GM12878 (cell line): ENCODE measurements around the gene ARAP3. TPM values are rescaled to one million over a fixed set of nuclear protein-coding genes. Genes with fewer than 3 reads are reported as not detected.

Experiments
- ATAC-seq: fragments of 200-7000 bp; cut with Tn5 transposase; 3 replicates; pipeline ENCODE4 v1.9.1; 2020; ENCODE audit warnings: mild to moderate bottlenecking, moderate library complexity
- BruUV-seq: library from RNA; stranded (reverse); fragments of 400-500 nt; replicated peaks from 2 replicates; lab custom pipeline; 2021; lab: Mats Ljungman, UMichigan
- CTCF ChIA-PET: fragments of 300-600 bp; sonication (Branson Sonifier 250); formaldehyde crosslinking; extraction: SDS; loops from one replicate; lab custom pipeline; 2021; ENCODE audit warnings: inconsistent platforms; lab: Yijun Ruan, JAX
- POLR2A ChIA-PET: fragments of 350-600 bp; formaldehyde crosslinking; extraction: SDS; loops from one replicate; lab custom pipeline; 2021; ENCODE audit warnings: inconsistent platforms; lab: Charles Lee
- RAD21 ChIA-PET: fragments of 300-600 bp; sonication (Branson Sonifier 250); formaldehyde crosslinking; loops from one replicate; lab custom pipeline; 2023; ENCODE audit warnings: antibody characterized with exemption; ENCODE audit not compliant: unreplicated experiment; lab: Charles Lee
- SMC1A ChIA-PET: fragments of 300-600 bp; sonication (Branson Sonifier 250); formaldehyde crosslinking; loops from one replicate; lab custom pipeline; 2023; ENCODE audit not compliant: unreplicated experiment, uncharacterized antibody; lab: Charles Lee
- DNase-seq: peaks from one replicate; pipeline ENCODE4 v3.0.0-alpha.2; 2011; ENCODE audit warnings: low read depth, low spot score
- FAIRE-seq: peaks from 3 replicates; lab custom pipeline; 2011; peaks lifted over from hg19 to GRCh38; lab: Jason Lieb, UNC
- H2AFZ ChIP-seq: 2 replicates; pipeline ENCODE4 v1.6.0; 2011; ENCODE audit warnings: low read depth, low read length, control low read depth; ENCODE audit not compliant: control insufficient read depth
- H3K27ac ChIP-seq: 2 replicates; pipeline ENCODE4 v1.5.1; 2011; ENCODE audit warnings: control low read depth; ENCODE audit not compliant: control insufficient read depth, insufficient read depth
- H3K27me3 ChIP-seq, 2 experiments: replicated peaks in 1 of 2; 2 replicates each; pipeline versions ENCODE4 v1.6.0 to v1.6.1; 2011; ENCODE audit warnings: low read length in 1 of 2; ENCODE audit not compliant: control insufficient read depth in 2 of 2, insufficient read depth in 2 of 2
- H3K36me3 ChIP-seq, 2 experiments: 2 replicates each; pipeline ENCODE4 v1.5.1; 2011; ENCODE audit warnings: low read length in 1 of 2; ENCODE audit not compliant: control insufficient read depth in 2 of 2, insufficient read depth in 2 of 2
- H3K4me1 ChIP-seq: 2 replicates; pipeline ENCODE4 v1.6.1; 2011; ENCODE audit warnings: mild to moderate bottlenecking, low read length, moderate library complexity, mixed read lengths; ENCODE audit not compliant: control insufficient read depth, insufficient read depth
- H3K4me2 ChIP-seq: 2 replicates; pipeline ENCODE4 v1.6.0; 2011; ENCODE audit warnings: control low read depth; ENCODE audit not compliant: control insufficient read depth, insufficient read depth
- H3K4me3 ChIP-seq: fragments of 200-600 bp; sonication (generic); 2 replicates; pipeline ENCODE4 v1.5.1; 2016
- H3K79me2 ChIP-seq: 2 replicates; pipeline ENCODE4 v1.6.0; 2011; ENCODE audit warnings: low read length; ENCODE audit not compliant: control insufficient read depth, insufficient read depth
- H3K9ac ChIP-seq: 2 replicates; pipeline ENCODE4 v1.8.0; 2011; ENCODE audit warnings: low read length, control low read depth, mixed read lengths; ENCODE audit not compliant: control insufficient read depth, insufficient read depth
- H3K9me3 ChIP-seq: replicated peaks from 3 replicates; pipeline ENCODE4 v1.5.1; 2011; ENCODE audit warnings: mild to moderate bottlenecking, low read length; ENCODE audit not compliant: control insufficient read depth, insufficient read depth
- H4K20me1 ChIP-seq: 2 replicates; pipeline ENCODE4 v1.6.0; 2011; ENCODE audit not compliant: control insufficient read depth, insufficient read depth
- CBX5 ChIP-seq: sonication (generic); IDR thresholded peaks from 2 replicates; pipeline ENCODE4 v1.6.1; 2016; ENCODE audit warnings: low read depth, moderate library complexity, mild to moderate bottlenecking, inconsistent platforms
- EZH2 ChIP-seq: IDR thresholded peaks from 2 replicates; pipeline ENCODE4 v1.6.1; 2012; ENCODE audit warnings: low read depth, mild to moderate bottlenecking, control low read depth, inconsistent platforms, low read length, borderline replicate concordance; ENCODE audit not compliant: control insufficient read depth
- FOXM1 ChIP-seq: IDR thresholded peaks from 2 replicates; pipeline ENCODE4 v1.6.1; 2012; ENCODE audit warnings: low read depth, mild to moderate bottlenecking, inconsistent platforms, low read length, moderate library complexity
- NR2C2 ChIP-seq: IDR thresholded peaks from 2 replicates; pipeline ENCODE4 v1.6.1; 2011; ENCODE audit warnings: borderline replicate concordance, low read depth; ENCODE audit not compliant: control insufficient read depth, insufficient read length
- POLR2AphosphoS5 ChIP-seq: IDR thresholded peaks from 2 replicates; pipeline ENCODE4 v1.6.1; 2011; ENCODE audit warnings: mild to moderate bottlenecking, low read length, inconsistent platforms
- POU2F2 ChIP-seq: IDR thresholded peaks from 3 replicates; pipeline ENCODE4 v1.6.1; 2011; ENCODE audit warnings: low read depth, mild to moderate bottlenecking, low read length, borderline replicate concordance
- RB1 ChIP-seq: fragments of 450-650 bp; formaldehyde crosslinking; IDR thresholded peaks from 2 replicates; pipeline ENCODE4 v1.6.1; 2017; ENCODE audit warnings: mild to moderate bottlenecking, borderline replicate concordance
- SMC3 ChIP-seq: IDR thresholded peaks from 2 replicates; pipeline ENCODE4 v1.6.1; 2011; ENCODE audit warnings: low read length, improper control_type of control experiment, borderline replicate concordance
- SUPT20H ChIP-seq: IDR thresholded peaks from 2 replicates; pipeline ENCODE4 v1.6.1; 2011; ENCODE audit warnings: low read depth, mild to moderate bottlenecking, low read length, moderate library complexity, borderline replicate concordance; ENCODE audit not compliant: control insufficient read depth
- ZNF622 ChIP-seq: fragments of 450-650 bp; IDR thresholded peaks from 2 replicates; pipeline ENCODE4 v1.6.1; 2017; ENCODE audit warnings: mild to moderate bottlenecking, inconsistent platforms
- ZSCAN29 ChIP-seq: fragments of 450-650 bp; IDR thresholded peaks from 2 replicates; pipeline ENCODE4 v1.6.1; 2017; ENCODE audit warnings: mild to moderate bottlenecking, moderate library complexity
- WGBS: methylation state at CpG from one replicate; pipeline ENCODE4 v1.1.6; 2016; ENCODE audit warnings: low lambda C conversion rate; ENCODE audit not compliant: insufficient replicate concordance, insufficient coverage; ENCODE audit errors: missing lambda C conversion rate; 5-methylcytosine and 5-hydroxymethylcytosine counted together
- in situ Hi-C: fragments of 300-500 bp; cut with MboI; formaldehyde crosslinking; loops from 9 replicates; pipeline ENCODE4 v1.14.3; 2018; ENCODE audit warnings: mixed read lengths
- intact Hi-C: fragments of 100-400 bp; cut with micrococcal nuclease; formaldehyde crosslinking; loops from one replicate; pipeline ENCODE4 v1.14.2; 2022; ENCODE audit not compliant: unreplicated experiment
- polyA plus RNA-seq, 11 experiments: library from polyadenylated mRNA; depleted of rRNA in 4 of 11; unstranded in 6 of 11; stranded (reverse) in 5 of 11; fragments of >200 nt; fragmentation: Nextera tagmentation in 4 of 11; fragmentation: Illumina TruSeq in 1 of 11; extraction: Ambion mirVana in 4 of 11; extraction: Trizol in 1 of 11; gene quantifications; 1 replicate in 1 of 11; 2 replicates in 10 of 11; pipeline versions ENCODE4 v1.2.1 to v1.2.3, GENCODE V29; 2011 to 2016; ENCODE audit warnings: inconsistent platforms in 2 of 11, missing spikeins in 2 of 11, low read depth in 1 of 11
- total RNA-seq, 4 experiments: library from RNA; depleted of rRNA in 3 of 4; stranded (reverse); fragments of >200 nt in 3 of 4; fragmentation: Illumina TruSeq in 1 of 4; extraction: Trizol in 1 of 4; gene quantifications; 2 replicates each; pipeline versions ENCODE4 v1.2.1 to v1.2.3, GENCODE V29; 2013 to 2021
- TF ChIP-seq, protein P1 (sequence below): IDR thresholded peaks from 2 replicates; pipeline ENCODE4 v1.6.1; 2012; ENCODE audit warnings: low read length, inconsistent platforms
- TF ChIP-seq, protein P2 (sequence below): IDR thresholded peaks from 2 replicates; pipeline ENCODE4 v1.6.1; 2011; ENCODE audit warnings: low read depth, low read length, improper control_type of control experiment, borderline replicate concordance
- TF ChIP-seq, protein P3 (sequence below): fragments of 450-650 bp; IDR thresholded peaks from 2 replicates; pipeline ENCODE4 v1.6.1; 2017; ENCODE audit warnings: mild to moderate bottlenecking, low read depth, inconsistent platforms; ENCODE audit not compliant: poor library complexity, severe bottlenecking
- TF ChIP-seq, protein P4 (sequence below): fragments of 450-650 bp; IDR thresholded peaks from 2 replicates; pipeline ENCODE4 v1.6.1; 2018; ENCODE audit warnings: mild to moderate bottlenecking, low read depth, moderate library complexity; ENCODE audit not compliant: partially characterized antibody

ARAP3 gene
- total and polyA plus RNA-seq, 10 of the 15 experiments (the other 5 are each of a cell fraction or from before 2014, with no cell fraction given) = 0.01 to 0.08 TPM; not detected in 8

DNA sequence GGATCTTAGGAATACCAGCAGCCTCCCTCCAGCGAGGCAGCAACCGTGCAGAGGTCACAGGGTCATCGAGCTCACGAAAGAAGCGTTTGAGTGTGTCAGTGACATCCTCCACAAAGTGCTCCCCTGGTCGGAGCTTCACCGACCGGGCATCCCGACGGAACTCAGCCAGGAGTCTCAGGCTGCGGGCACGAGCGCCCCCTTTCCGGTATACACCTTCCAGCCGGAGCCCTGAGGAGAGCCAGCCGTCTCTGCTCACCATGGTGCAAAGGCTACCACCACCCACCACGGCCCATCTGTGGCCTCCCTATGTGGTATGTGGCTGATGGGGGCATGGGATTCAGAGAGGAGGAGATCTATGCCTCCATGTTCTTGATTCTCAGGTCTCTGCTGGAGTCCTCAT, 20.0 kb downstream of the ARAP3 start (continued):
- TF ChIP-seq, protein P1, sequence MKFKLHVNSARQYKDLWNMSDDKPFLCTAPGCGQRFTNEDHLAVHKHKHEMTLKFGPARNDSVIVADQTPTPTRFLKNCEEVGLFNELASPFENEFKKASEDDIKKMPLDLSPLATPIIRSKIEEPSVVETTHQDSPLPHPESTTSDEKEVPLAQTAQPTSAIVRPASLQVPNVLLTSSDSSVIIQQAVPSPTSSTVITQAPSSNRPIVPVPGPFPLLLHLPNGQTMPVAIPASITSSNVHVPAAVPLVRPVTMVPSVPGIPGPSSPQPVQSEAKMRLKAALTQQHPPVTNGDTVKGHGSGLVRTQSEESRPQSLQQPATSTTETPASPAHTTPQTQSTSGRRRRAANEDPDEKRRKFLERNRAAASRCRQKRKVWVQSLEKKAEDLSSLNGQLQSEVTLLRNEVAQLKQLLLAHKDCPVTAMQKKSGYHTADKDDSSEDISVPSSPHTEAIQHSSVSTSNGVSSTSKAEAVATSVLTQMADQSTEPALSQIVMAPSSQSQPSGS = no peak
- TF ChIP-seq NR2C2 = no peak
- TF ChIP-seq, all 136 proteins: peak for 0

DNA sequence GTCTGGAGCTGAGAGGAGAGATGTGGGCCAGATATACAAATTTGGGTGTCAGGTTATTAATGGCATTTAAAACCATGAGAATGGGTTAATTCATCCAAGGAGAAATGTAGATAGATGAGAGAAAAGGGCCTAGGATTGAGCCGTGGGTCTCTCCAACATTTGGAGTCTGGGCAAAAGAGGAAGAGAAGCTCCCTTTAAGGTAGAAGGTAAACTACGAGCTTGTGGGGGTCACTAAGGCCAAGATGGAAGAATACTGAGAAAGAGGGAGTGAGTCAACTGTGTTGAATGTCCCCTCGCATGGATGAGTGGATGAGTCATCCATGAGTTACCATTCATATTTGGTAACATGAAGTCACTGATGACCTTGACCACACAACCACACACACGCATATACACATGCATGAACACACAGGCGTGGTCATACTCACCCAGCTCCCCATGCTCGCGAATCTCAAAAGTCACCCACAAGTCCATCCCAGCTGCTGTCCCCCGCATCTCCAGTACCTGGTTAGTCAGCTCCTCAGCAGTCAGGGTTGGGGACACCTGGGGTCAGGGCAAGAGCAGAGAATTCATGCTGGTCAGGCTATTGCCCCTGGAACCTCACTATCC, 24.0 kb downstream of the ARAP3 start:
- Histone ChIP-seq H3K36me3 (no peaks in the 10 kb centered on the region), H3K4me3 (no peak overlapping the region), H3K9ac (no peak overlapping the region), H3K27ac (no peak overlapping the region), H4K20me1 (no peaks in the 10 kb centered on the region), H2AFZ (no peak overlapping the region), H3K27me3 (no peaks in the 10 kb centered on the region), H3K4me2 (no peak overlapping the region), H3K9me3 (no peaks in the 10 kb centered on the region), H3K79me2 (no peaks in the 10 kb centered on the region), H3K4me1 (no peaks in the 10 kb centered on the region)
- DNase-seq = no peak
- no peak for FAIRE-seq
- in situ Hi-C loops (no loop called here), intact Hi-C loops (no loop called here)
- WGBS = 24% methylated on average over 8 of the region's 8 CpGs
- BruUV-seq = no TSS peak
- SMC1A ChIA-PET = interaction anchor here (0.7 to 1.8 kb wide), 2 partner anchors 60 to 106 kb away, joined by 3 read pairs; no protein-coding TSS in a partner anchor
- CTCF ChIA-PET = interaction anchor here (0.7 to 2.6 kb wide), 8 partner anchors 21 to 485 kb away, joined by 3 to 12 read pairs (median 4); partner anchors contain the start of genes RELL2 and RNF14
- ATAC-seq = peak; percentile 88
- RAD21 ChIA-PET = no interaction called here
- POLR2A ChIA-PET = no interaction called here
- TF ChIP-seq RB1 (no peak), SUPT20H (no peak), ZNF622 (no peak), ZSCAN29 (no peak), POU2F2 (peak; percentile 39; the same call in 1 of the 3 replicates), FOXM1 (peak; percentile 95; the same call in 1 of the 2 replicates), POLR2AphosphoS5 (no peak), CBX5 (no peak), EZH2 (no peak), SMC3 (no peak)
- TF ChIP-seq, protein P2, sequence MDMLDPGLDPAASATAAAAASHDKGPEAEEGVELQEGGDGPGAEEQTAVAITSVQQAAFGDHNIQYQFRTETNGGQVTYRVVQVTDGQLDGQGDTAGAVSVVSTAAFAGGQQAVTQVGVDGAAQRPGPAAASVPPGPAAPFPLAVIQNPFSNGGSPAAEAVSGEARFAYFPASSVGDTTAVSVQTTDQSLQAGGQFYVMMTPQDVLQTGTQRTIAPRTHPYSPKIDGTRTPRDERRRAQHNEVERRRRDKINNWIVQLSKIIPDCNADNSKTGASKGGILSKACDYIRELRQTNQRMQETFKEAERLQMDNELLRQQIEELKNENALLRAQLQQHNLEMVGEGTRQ = no peak
- TF ChIP-seq, protein P3, sequence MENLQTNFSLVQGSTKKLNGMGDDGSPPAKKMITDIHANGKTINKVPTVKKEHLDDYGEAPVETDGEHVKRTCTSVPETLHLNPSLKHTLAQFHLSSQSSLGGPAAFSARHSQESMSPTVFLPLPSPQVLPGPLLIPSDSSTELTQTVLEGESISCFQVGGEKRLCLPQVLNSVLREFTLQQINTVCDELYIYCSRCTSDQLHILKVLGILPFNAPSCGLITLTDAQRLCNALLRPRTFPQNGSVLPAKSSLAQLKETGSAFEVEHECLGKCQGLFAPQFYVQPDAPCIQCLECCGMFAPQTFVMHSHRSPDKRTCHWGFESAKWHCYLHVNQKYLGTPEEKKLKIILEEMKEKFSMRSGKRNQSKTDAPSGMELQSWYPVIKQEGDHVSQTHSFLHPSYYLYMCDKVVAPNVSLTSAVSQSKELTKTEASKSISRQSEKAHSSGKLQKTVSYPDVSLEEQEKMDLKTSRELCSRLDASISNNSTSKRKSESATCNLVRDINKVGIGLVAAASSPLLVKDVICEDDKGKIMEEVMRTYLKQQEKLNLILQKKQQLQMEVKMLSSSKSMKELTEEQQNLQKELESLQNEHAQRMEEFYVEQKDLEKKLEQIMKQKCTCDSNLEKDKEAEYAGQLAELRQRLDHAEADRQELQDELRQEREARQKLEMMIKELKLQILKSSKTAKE = no peak
- TF ChIP-seq, protein P4, sequence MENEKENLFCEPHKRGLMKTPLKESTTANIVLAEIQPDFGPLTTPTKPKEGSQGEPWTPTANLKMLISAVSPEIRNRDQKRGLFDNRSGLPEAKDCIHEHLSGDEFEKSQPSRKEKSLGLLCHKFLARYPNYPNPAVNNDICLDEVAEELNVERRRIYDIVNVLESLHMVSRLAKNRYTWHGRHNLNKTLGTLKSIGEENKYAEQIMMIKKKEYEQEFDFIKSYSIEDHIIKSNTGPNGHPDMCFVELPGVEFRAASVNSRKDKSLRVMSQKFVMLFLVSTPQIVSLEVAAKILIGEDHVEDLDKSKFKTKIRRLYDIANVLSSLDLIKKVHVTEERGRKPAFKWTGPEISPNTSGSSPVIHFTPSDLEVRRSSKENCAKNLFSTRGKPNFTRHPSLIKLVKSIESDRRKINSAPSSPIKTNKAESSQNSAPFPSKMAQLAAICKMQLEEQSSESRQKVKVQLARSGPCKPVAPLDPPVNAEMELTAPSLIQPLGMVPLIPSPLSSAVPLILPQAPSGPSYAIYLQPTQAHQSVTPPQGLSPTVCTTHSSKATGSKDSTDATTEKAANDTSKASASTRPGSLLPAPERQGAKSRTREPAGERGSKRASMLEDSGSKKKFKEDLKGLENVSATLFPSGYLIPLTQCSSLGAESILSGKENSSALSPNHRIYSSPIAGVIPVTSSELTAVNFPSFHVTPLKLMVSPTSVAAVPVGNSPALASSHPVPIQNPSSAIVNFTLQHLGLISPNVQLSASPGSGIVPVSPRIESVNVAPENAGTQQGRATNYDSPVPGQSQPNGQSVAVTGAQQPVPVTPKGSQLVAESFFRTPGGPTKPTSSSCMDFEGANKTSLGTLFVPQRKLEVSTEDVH = no peak
